Measurements from ENCODE around the gene MBD4. TPM values are rescaled to one million over a fixed set of nuclear protein-coding genes. Genes with fewer than 3 reads are reported as not detected.

The MBD4 gene
- total RNA-seq, 1 donor from 2014 or later, result 31.6 TPM

GRCh38 chr3:129463094-129463493 lies 23.3 kb upstream of the MBD4 start:
- no peak for DNase-seq (ENCODE audit: low spot score)

GRCh38 chr3:129462361-129462968 lies 22.7 kb upstream of the MBD4 start:
- DNase-seq (ENCODE audit: low spot score), result no peak

- no peak for DNase-seq (ENCODE audit: low spot score)
Measured at GRCh38 chr3:129461461-129462146, 21.9 kb upstream of the MBD4 start.

- no peak for DNase-seq (ENCODE audit: low spot score)
Measured at GRCh38 chr3:129461022-129461421, 21.3 kb upstream of the MBD4 start.

- no peak for DNase-seq (ENCODE audit: low spot score)
Measured at GRCh38 chr3:129460572-129460971, 20.8 kb upstream of the MBD4 start.

GRCh38 chr3:129460155-129460554 lies 20.4 kb upstream of the MBD4 start:
- no peak for DNase-seq (ENCODE audit: low spot score)

GRCh38 chr3:129453732-129454131 lies 14.0 kb upstream of the MBD4 start:
- DNase-seq (ENCODE audit: low spot score), result no peak

GRCh38 chr3:129449279-129450115 lies 9.7 kb upstream of the MBD4 start:
- no peak for DNase-seq (ENCODE audit: low spot score)

GRCh38 chr3:129448186-129448895 lies 8.6 kb upstream of the MBD4 start:
- DNase-seq (ENCODE audit: low spot score), result no peak

- DNase-seq (ENCODE audit: low spot score), result no peak
Measured at GRCh38 chr3:129446926-129447325, 7.2 kb upstream of the MBD4 start.

GRCh38 chr3:129445471-129445870 lies 5.7 kb upstream of the MBD4 start:
- DNase-seq (ENCODE audit: low spot score), result no peak

- DNase-seq (ENCODE audit: low spot score), result no peak
Measured at GRCh38 chr3:129442947-129443346, 3.2 kb upstream of the MBD4 start.

- no peak for DNase-seq (ENCODE audit: low spot score)
Measured at GRCh38 chr3:129442486-129442885, 2.7 kb upstream of the MBD4 start.

- no peak for DNase-seq (ENCODE audit: low spot score)
Measured at GRCh38 chr3:129441782-129442181, 2.0 kb upstream of the MBD4 start.

GRCh38 chr3:129441215-129441614 lies 1.5 kb upstream of the MBD4 start:
- no peak for DNase-seq (ENCODE audit: low spot score)

- DNase-seq (ENCODE audit: low spot score), result no peak
Measured at GRCh38 chr3:129440618-129441190, 956 bp upstream of the MBD4 start.

GRCh38 chr3:129439226-129439816 lies 427 bp downstream of the MBD4 start:
- no peak for DNase-seq (ENCODE audit: low spot score)

- no peak for DNase-seq (ENCODE audit: low spot score)
Measured at GRCh38 chr3:129435367-129435766, 4.4 kb downstream of the MBD4 start.

- no peak for DNase-seq (ENCODE audit: low spot score)
Measured at GRCh38 chr3:129434140-129434539, 5.6 kb downstream of the MBD4 start.

- DNase-seq (ENCODE audit: low spot score), result no peak
Measured at GRCh38 chr3:129433565-129433964, 6.2 kb downstream of the MBD4 start.

GRCh38 chr3:129432671-129433070 lies 7.1 kb downstream of the MBD4 start:
- DNase-seq (ENCODE audit: low spot score), result no peak

Measured in ureter (tissue), 1 donor.